HEK293T (cell line): ENCODE data around the gene ANTXR2.

Source experiments
- CTCF ChIA-PET: fragments of 350-600 bp; formaldehyde crosslinking; extraction: SDS; loops from one replicate; lab custom pipeline; 2021; ENCODE audit warnings: antibody characterized with exemption, inconsistent platforms; lab: Yijun Ruan, JAX
- POLR2A ChIA-PET: fragments of 350-600 bp; formaldehyde crosslinking; extraction: SDS; loops from one replicate; lab custom pipeline; 2020; ENCODE audit warnings: antibody characterized with exemption, inconsistent platforms; lab: Yijun Ruan, JAX
- DNase-seq: peaks from one replicate; pipeline ENCODE4 v3.0.0; 2012; ENCODE audit warnings: mixed read lengths; ENCODE audit errors: extremely low spot score
- ARNT ChIP-seq: fragments of 450-650 bp; IDR thresholded peaks from 2 replicates; pipeline ENCODE4 v1.6.1; 2017; ENCODE audit warnings: mild to moderate bottlenecking
- BHLHE40 ChIP-seq: fragments of 450-650 bp; IDR thresholded peaks from 2 replicates; pipeline ENCODE4 v1.6.1; 2016; ENCODE audit warnings: mild to moderate bottlenecking, moderate library complexity, borderline replicate concordance
- CTBP1 ChIP-seq: fragments of 450-650 bp; IDR thresholded peaks from 2 replicates; pipeline ENCODE4 v1.6.1; 2016; ENCODE audit warnings: borderline replicate concordance
- ELF4 ChIP-seq: fragments of 450-650 bp; IDR thresholded peaks from 2 replicates; pipeline ENCODE4 v1.6.1; 2017; ENCODE audit warnings: antibody characterized with exemption
- FOXA1 ChIP-seq: fragments of 450-650 bp; IDR thresholded peaks from 2 replicates; pipeline ENCODE4 v1.6.1; 2016; ENCODE audit warnings: mild to moderate bottlenecking
- FOXK2 ChIP-seq: fragments of 450-650 bp; IDR thresholded peaks from 2 replicates; pipeline ENCODE4 v1.6.1; 2016; ENCODE audit warnings: mild to moderate bottlenecking
- FOXM1 ChIP-seq: fragments of 450-650 bp; IDR thresholded peaks from 2 replicates; pipeline ENCODE4 v1.6.1; 2017; ENCODE audit warnings: mild to moderate bottlenecking, borderline replicate concordance
- HDGF ChIP-seq: fragments of 450-650 bp; IDR thresholded peaks from 2 replicates; pipeline ENCODE4 v1.6.1; 2017; ENCODE audit warnings: antibody characterized with exemption, borderline replicate concordance
- L3MBTL2 ChIP-seq: fragments of 450-650 bp; conservative IDR thresholded peaks from 2 replicates; pipeline ENCODE4 v1.6.1; 2016; ENCODE audit warnings: mild to moderate bottlenecking
- LEF1 ChIP-seq: fragments of 450-650 bp; IDR thresholded peaks from 2 replicates; pipeline ENCODE4 v1.6.1; 2017; ENCODE audit warnings: mild to moderate bottlenecking, borderline replicate concordance
- NFRKB ChIP-seq: fragments of 450-650 bp; IDR thresholded peaks from 2 replicates; pipeline ENCODE4 v1.6.1; 2016; ENCODE audit warnings: mild to moderate bottlenecking, moderate library complexity
- PKNOX1 ChIP-seq: fragments of 450-650 bp; IDR thresholded peaks from 2 replicates; pipeline ENCODE4 v1.6.1; 2016
- SP1 ChIP-seq: fragments of 450-650 bp; IDR thresholded peaks from 2 replicates; pipeline ENCODE4 v1.6.1; 2017
- SUZ12 ChIP-seq: fragments of 450-650 bp; IDR thresholded peaks from 2 replicates; pipeline ENCODE4 v1.6.1; 2016; ENCODE audit warnings: mild to moderate bottlenecking
- TARDBP ChIP-seq: fragments of 450-650 bp; IDR thresholded peaks from 2 replicates; pipeline ENCODE4 v1.6.1; 2016
- ZNF384 ChIP-seq: fragments of 450-650 bp; IDR thresholded peaks from 2 replicates; pipeline ENCODE4 v1.6.1; 2016

ANTXR2 gene

DNA sequence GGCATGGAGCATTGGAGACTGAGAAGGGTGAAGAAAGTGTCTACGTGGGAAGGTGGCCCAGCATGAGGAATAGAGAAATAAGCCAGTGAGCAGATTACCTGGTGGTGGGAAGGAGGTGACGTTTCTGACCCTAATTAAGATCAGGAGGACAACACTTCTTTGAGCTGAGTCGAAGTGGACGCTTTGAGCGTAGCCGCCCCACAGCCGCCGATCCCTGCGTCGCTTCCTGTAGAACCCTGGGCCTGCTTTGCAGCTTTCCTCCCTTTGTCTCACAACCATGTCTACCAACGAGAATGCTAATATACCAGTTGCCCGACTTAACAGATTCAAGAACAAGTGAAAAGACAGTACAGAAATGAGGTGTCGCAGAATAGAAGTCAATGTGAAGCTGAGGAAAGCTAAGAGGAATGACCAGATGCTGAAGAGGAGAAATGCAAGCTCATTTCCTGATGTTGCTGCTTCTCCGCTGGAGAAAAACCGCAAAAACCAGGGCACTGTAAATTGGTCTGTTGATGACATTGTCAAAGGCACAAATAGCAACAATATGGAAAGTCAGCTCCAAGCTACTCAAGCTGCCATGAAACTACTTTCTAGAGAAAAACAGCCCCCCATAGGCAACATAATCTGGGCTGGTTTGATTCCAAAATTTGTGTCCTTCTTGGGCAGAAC, 6.4 kb upstream of the ANTXR2 start:
- ChIA-PET POLR2A (no interaction called here), CTCF (no interaction called here)
- DNase-seq, result no peak
- no peak for TF ChIP-seq FOXM1
- TF ChIP-seq L3MBTL2, result no peak
- TF ChIP-seq FOXA1, result no peak
- TF ChIP-seq SUZ12, result no peak
- TF ChIP-seq NFRKB, result no peak
- no peak for TF ChIP-seq PKNOX1
- TF ChIP-seq FOXK2, result no peak
- no peak for TF ChIP-seq SP1
- no peak for TF ChIP-seq TARDBP
- no peak for TF ChIP-seq ELF4
- no peak for TF ChIP-seq ARNT
- no peak for TF ChIP-seq LEF1
- TF ChIP-seq CTBP1, result no peak
- TF ChIP-seq HDGF, result no peak
- no peak for TF ChIP-seq BHLHE40
- no peak for TF ChIP-seq ZNF384

DNA sequence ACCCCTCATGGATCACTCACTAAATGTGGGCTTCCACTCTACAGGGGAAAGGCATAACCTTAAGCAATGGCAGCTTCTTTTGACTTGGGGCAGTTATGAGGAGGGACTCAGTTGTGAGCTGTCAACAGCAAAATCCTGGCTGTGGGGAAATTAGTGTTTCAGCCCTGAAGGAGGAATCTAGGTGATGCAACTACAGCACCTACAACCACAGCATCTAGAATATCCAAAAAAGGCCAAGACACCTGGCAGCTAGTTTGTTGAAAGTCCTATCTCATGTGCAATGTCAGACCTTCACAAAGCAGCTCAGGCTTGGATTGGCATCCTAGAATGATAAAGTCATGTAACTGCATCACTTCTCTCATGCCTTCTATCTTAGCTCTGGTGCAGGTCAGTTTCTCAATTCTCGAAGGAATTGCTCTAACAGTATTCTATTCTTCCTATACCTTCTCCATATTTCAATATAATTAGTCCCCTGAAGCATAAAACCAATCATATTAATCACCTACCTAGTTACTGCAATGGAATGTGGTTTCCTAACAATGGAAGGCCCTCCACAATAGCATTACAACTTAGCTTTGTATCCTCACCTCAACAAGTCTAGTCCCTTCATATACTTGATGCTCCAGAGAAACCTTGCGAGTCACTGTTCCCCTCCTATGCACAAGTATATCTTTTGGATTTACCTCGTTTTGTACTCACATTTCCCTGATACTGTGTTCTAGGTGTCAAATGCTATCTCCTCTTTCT, 5.5 kb upstream of the ANTXR2 start:
- CTCF ChIA-PET, result no interaction called here
- DNase-seq, result no peak
- TF ChIP-seq L3MBTL2 (no peak), PKNOX1 (no peak), ELF4 (no peak), ARNT (no peak), TARDBP (no peak), FOXA1 (no peak), SP1 (no peak), SUZ12 (no peak)
- POLR2A ChIA-PET, result no interaction called here

DNA sequence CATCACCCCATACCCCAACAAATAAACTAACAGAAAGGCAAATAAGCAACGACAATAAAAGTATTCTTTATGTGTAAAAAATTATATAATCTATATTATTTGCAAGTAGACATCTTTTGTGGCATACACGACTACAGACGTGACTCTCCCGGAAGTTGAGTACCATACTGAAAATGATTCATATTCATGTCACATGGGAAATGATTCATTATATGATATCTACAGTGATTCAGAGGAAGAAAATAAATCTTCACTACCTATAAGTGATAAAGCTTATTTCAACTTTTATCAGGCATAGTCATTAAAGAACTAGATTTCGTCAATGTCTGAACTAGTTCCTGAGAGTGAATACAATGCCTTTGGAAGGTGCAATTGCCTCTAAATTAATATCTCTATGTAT, 4.6 kb upstream of the ANTXR2 start:
- POLR2A ChIA-PET, result no interaction called here
- TF ChIP-seq NFRKB (no peak), CTBP1 (no peak), LEF1 (no peak), SUZ12 (no peak), SP1 (no peak), HDGF (no peak), ELF4 (no peak), BHLHE40 (no peak), PKNOX1 (no peak), FOXM1 (no peak), L3MBTL2 (no peak), TARDBP (no peak)
- DNase-seq, result no peak
- CTCF ChIA-PET, result no interaction called here

DNA sequence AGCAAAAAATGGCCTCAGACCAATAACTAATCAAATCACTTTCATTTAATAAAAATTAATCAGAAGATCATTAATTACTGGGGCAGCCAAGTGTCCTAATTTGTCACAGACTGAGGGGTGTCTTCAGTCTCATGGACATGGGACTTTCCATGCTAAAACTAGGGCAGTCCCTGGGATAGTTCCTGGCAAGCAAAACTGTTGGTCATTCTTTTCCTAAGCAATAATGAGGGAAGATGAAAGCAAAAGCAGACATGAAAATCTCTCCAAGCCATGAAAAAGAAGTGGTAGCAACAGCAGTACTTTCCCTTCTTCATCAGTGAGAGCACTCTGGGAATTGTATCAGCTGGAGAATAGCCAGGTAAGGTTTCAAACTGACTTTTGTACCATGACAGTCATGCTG, 3.7 kb upstream of the ANTXR2 start:
- no peak for DNase-seq
- POLR2A ChIA-PET, result no interaction called here
- TF ChIP-seq FOXM1, result no peak
- CTCF ChIA-PET, result no interaction called here

- no peak for DNase-seq
- POLR2A ChIA-PET, result no interaction called here
- TF ChIP-seq FOXM1 (no peak), BHLHE40 (no peak), ZNF384 (no peak), LEF1 (no peak), HDGF (no peak), FOXA1 (no peak), CTBP1 (no peak), L3MBTL2 (no peak), NFRKB (no peak), FOXK2 (no peak), TARDBP (no peak), SUZ12 (no peak), PKNOX1 (no peak)
- CTCF ChIA-PET, result no interaction called here
Measured at GRCh38 chr4:80075995-80076675, 3.1 kb upstream of the ANTXR2 start.
